Choroid plexus epithelial cell (primary cell): Measurements from ENCODE around the gene NDRG4.

Source experiments
- DNase-seq: peaks from one replicate; pipeline ENCODE4 v3.0.0-alpha.2; 2010; ENCODE audit warnings: low read depth
- H3K4me3 ChIP-seq: 2 replicates; pipeline ENCODE4 v1.5.1; 2011; ENCODE audit warnings: low read depth, mild to moderate bottlenecking, control low read depth, low read length, moderate library complexity
- CTCF ChIP-seq: conservative IDR thresholded peaks from 2 replicates; pipeline ENCODE4 v1.5.1; 2011; ENCODE audit warnings: low read depth, mild to moderate bottlenecking, control low read depth, inconsistent platforms, low read length, moderate library complexity

NDRG4 gene

GRCh38 chr16:58472827-58473226 lies 27.1 kb upstream of the NDRG4 start:
- no peak for DNase-seq
- no peak for TF ChIP-seq CTCF
- H3K4me3 ChIP-seq: no peak overlapping the region

DNA sequence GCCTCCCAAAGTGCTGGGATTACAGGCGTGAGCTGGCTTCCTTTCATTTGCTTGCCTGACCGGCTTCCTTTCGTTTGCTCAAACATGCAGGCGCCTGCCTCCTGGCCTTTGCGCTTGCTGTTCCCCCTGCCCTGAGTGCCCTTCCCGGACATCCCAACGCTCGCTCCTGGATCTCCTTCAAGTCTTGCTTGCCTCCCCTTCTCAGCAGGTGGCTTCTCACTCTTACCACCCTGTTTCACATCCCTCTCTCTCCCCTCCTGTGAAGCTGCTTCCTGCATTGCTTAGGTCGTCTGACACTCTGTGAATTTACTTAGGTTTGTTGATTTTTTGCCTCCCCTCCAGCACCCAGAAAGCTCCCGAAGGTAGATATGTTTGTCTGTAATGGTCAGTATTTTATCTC lies 25.6 kb upstream of the NDRG4 start:
- no peak for DNase-seq
- TF ChIP-seq CTCF: no peak
- no peak overlapping the region for H3K4me3 ChIP-seq

DNA sequence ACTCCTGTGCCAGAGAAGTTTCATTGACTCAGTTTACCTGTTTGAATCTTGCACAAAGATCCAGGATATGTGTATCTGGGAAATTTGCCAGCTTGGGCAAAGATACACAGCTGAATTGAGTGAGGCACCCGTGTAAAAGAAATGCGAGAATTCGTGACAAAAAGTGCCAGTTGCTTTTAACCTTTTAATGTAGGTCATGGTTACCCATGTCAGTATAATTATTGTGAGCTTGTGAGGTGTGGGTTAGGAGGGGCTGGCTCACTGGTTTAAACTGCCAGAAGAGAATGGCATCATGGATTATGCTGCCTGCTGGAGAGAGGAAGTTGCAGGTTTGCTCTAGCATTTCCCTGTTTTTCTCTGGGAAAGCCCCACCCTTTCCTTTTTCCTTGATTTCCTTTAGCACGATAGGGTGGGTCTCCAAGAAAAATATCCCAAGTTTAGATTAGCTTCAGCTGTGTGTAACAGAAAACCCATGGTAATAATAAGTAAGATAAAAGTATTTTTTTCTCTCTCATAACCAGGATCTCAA lies 24.8 kb upstream of the NDRG4 start:
- DNase-seq: no peak
- TF ChIP-seq CTCF: no peak
- H3K4me3 ChIP-seq: no peak overlapping the region

GRCh38 chr16:58476791-58477190 lies 23.2 kb upstream of the NDRG4 start:
- DNase-seq: no peak

DNA sequence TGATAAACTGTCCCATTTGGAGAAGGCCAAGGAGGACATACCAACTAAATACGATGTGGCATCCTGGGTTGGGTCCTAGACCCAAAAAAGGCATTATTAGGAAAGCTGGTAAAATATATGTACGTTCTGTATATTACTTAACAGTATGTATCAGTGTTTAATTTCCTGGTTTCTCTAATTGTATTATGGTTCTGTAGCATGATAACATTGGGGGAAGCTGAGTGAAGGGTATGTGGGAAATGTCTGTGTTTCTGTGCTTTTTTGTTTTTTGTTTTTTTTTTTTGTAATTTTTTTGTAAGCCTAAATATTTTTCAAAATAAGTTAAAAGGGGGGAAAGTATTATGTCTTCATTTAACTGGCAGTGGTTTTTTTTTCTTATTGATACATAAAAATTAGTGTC lies 21.5 kb upstream of the NDRG4 start:
- TF ChIP-seq CTCF: no peak
- no peak overlapping the region for H3K4me3 ChIP-seq
- DNase-seq: no peak

More at GRCh38 chr16:58476791-58477190, 23.2 kb upstream of the NDRG4 start:
- no peak for TF ChIP-seq CTCF
- H3K4me3 ChIP-seq: no peak overlapping the region

- no peak for TF ChIP-seq CTCF
- H3K4me3 ChIP-seq: no peak overlapping the region
- no peak for DNase-seq
These were observed 18.6 kb upstream of the NDRG4 start for GRCh38 chr16:58481226-58481869.

GRCh38 chr16:58481931-58482330 lies 18.0 kb upstream of the NDRG4 start:
- no peak overlapping the region for H3K4me3 ChIP-seq
- DNase-seq: no peak
- no peak for TF ChIP-seq CTCF
